GM19452 (cell line): ENCODE measurements around the gene LEMD1.

Experiments
- ATAC-seq: cut with Tn5 transposase; IDR thresholded peaks from one replicate; pipeline ENCODE4 v1.9.1; 2021; ENCODE audit not compliant: unreplicated experiment

LEMD1 gene

GRCh38 chr1:205338011-205338410 lies 83.8 kb downstream of the LEMD1 start:
- no peak for ATAC-seq

- ATAC-seq, result no peak
These were observed 84.4 kb downstream of the LEMD1 start for GRCh38 chr1:205337481-205337880.

GRCh38 chr1:205335692-205336091 lies 86.2 kb downstream of the LEMD1 start:
- ATAC-seq, result no peak

GRCh38 chr1:205332015-205332791 lies 89.7 kb downstream of the LEMD1 start:
- no peak for ATAC-seq
